HS-27A (cell line): ENCODE measurements around the gene TMUB1.

Experiments used
- DNase-seq: peaks from one replicate; pipeline ENCODE4 v3.0.0-alpha.2; 2012; ENCODE audit warnings: low read depth, missing footprints

The TMUB1 gene

GRCh38 chr7:151083071-151083823 lies at the start of gene TMUB1:
TSS of gene TMUB1 (minus strand) at chr7:151083493. CDS start at chr7:151082563, 930 bp downstream.
- no peak for DNase-seq

GRCh38 chr7:151132461-151133205 lies 49.3 kb upstream of the TMUB1 start:
- no peak for DNase-seq

GRCh38 chr7:151131592-151132293 lies 48.5 kb upstream of the TMUB1 start:
- DNase-seq = no peak

- no peak for DNase-seq
These were observed 47.9 kb upstream of the TMUB1 start for GRCh38 chr7:151131224-151131591.

- no peak for DNase-seq
These were observed 47.5 kb upstream of the TMUB1 start for GRCh38 chr7:151130741-151131157.

GRCh38 chr7:151129960-151130591 lies 46.8 kb upstream of the TMUB1 start:
- DNase-seq = no peak

GRCh38 chr7:151129117-151129959 lies 46.0 kb upstream of the TMUB1 start:
- DNase-seq = no peak

- no peak for DNase-seq
These were observed 45.4 kb upstream of the TMUB1 start for GRCh38 chr7:151128716-151129115.

GRCh38 chr7:151128144-151128543 lies 44.9 kb upstream of the TMUB1 start:
- no peak for DNase-seq

- no peak for DNase-seq
These were observed 43.3 kb upstream of the TMUB1 start for GRCh38 chr7:151126491-151127137.

GRCh38 chr7:151125846-151126481 lies 42.7 kb upstream of the TMUB1 start:
- DNase-seq = no peak

- no peak for DNase-seq
These were observed 42.2 kb upstream of the TMUB1 start for GRCh38 chr7:151125470-151125845.

- DNase-seq = no peak
These were observed 41.7 kb upstream of the TMUB1 start for GRCh38 chr7:151124899-151125399.

GRCh38 chr7:151124481-151124880 lies 41.2 kb upstream of the TMUB1 start:
- DNase-seq = no peak

GRCh38 chr7:151123822-151124464 lies 40.6 kb upstream of the TMUB1 start:
- peak; percentile 27 for DNase-seq

GRCh38 chr7:151123158-151123821 lies 40.0 kb upstream of the TMUB1 start:
- DNase-seq = no peak

GRCh38 chr7:151122796-151123157 lies 39.5 kb upstream of the TMUB1 start:
- DNase-seq = no peak

- DNase-seq = no peak
These were observed 39.0 kb upstream of the TMUB1 start for GRCh38 chr7:151122276-151122675.
